ENCODE measurements around the gene EN1. TPM values are rescaled to one million over a fixed set of nuclear protein-coding genes. Genes with fewer than 3 reads are reported as not detected.

EN1 gene
- total RNA-seq, 1 experiment from 2014 or later: not detected

DNA sequence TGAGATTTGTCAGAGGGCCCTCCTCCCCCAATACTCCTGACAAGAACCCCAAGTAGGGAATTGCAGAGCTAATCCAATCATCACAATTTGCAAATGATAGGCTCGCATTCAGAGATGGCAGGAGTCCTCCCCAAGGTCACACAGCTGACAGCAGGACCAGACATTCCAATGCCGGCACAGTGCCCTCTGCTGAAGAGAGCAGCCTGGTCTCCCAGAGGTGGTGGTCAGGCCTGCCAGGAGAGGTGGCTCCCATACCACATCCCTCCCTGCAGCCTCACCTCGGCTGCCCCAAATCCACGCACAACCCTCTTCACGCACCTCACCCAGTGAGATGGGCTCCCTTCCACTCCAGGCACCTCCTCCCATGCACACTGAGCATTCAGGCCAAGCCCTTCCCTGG is 25.4 kb downstream of the EN1 start:
- TF ChIP-seq CTCF (conservative IDR thresholded peaks at IDR 0.05) (no peak), EZH2 (IDR thresholded peaks at IDR 0.05; ENCODE audit: low read depth) (no peak)
- intact Hi-C loops (cut with micrococcal nuclease; ENCODE audit: unreplicated experiment): no loop called here
- Histone ChIP-seq H4K20me1 (ENCODE audit: insufficient read depth) (no peaks in the 10 kb centered on the region), H3K4me1 (replicated peaks; ENCODE audit: insufficient read depth) (no peaks in the 10 kb centered on the region), H2AFZ (no peak overlapping the region), H3K4me3 (no peak overlapping the region), H3K9me3 (ENCODE audit: insufficient read depth, low read depth) (no peaks in the 10 kb centered on the region), H3K27me3 (ENCODE audit: insufficient read depth, low read depth) (peaks cover 71% of the 10 kb centered on the region), H3F3A (ENCODE audit: insufficient read depth, low read depth) (no peaks in the 10 kb centered on the region), H3K27ac (no peak overlapping the region), H3K9me2 (ENCODE audit: insufficient read depth) (no peaks in the 10 kb centered on the region), H3K4me2 (no peak overlapping the region), H3K36me3 (ENCODE audit: low read depth) (no peaks in the 10 kb centered on the region), H3K79me2 (ENCODE audit: low read depth) (no peaks in the 10 kb centered on the region)
- ChIA-PET CTCF (no interaction called here), POLR2A (ENCODE audit: unreplicated experiment) (interaction anchor here (0.7 kb wide), 1 partner anchor 436 kb away, joined by 3 read pairs; no protein-coding TSS in a partner anchor)
- DNase-seq: no peak
- no TSS peak for BruUV-seq (replicated peaks)

DNA sequence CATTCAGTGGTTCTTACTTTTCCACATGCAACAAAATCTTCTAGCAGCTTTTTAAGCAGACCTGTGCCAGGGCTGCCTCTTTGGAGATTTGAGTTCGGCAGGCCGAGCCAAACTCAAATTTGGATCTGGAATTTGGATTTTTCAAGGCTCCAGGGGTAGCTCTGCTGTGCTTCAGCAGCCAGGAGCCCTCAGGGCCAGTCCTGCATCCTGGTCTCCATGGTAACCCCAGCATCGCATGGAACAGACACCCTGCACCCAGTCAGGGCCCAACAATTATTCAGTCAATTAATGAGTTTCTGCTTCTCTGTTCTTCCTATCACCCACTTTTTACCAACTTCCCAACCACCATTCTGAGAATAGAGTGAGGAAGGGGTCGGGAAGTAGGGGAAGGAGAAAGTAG is 30.0 kb downstream of the EN1 start:
- TF ChIP-seq EZH2 (IDR thresholded peaks at IDR 0.05; ENCODE audit: low read depth): no peak
- no peak for TF ChIP-seq CTCF (conservative IDR thresholded peaks at IDR 0.05)
- Histone ChIP-seq H3K9me3 (ENCODE audit: insufficient read depth, low read depth) (no peaks in the 10 kb centered on the region), H3K4me3 (no peak overlapping the region), H2AFZ (no peak overlapping the region), H3K9me2 (ENCODE audit: insufficient read depth) (no peaks in the 10 kb centered on the region), H3K36me3 (ENCODE audit: low read depth) (no peaks in the 10 kb centered on the region), H3K27me3 (ENCODE audit: insufficient read depth, low read depth) (peaks cover 74% of the 10 kb centered on the region), H3K4me2 (no peak overlapping the region), H3K27ac (no peak overlapping the region), H3K4me1 (replicated peaks; ENCODE audit: insufficient read depth) (no peaks in the 10 kb centered on the region), H3K79me2 (ENCODE audit: low read depth) (no peaks in the 10 kb centered on the region), H4K20me1 (ENCODE audit: insufficient read depth) (no peaks in the 10 kb centered on the region), H3F3A (ENCODE audit: insufficient read depth, low read depth) (no peaks in the 10 kb centered on the region)
- intact Hi-C loops (cut with micrococcal nuclease; ENCODE audit: unreplicated experiment): no loop called here
- DNase-seq: no peak
- ChIA-PET CTCF (no interaction called here), POLR2A (ENCODE audit: unreplicated experiment) (no interaction called here)
- BruUV-seq (replicated peaks): no TSS peak

- no peaks in the 10 kb centered on the region for H3F3A ChIP-seq (ENCODE audit: insufficient read depth, low read depth)
- TF ChIP-seq CTCF (conservative IDR thresholded peaks at IDR 0.05) (no peak), EZH2 (IDR thresholded peaks at IDR 0.05; ENCODE audit: low read depth) (no peak)
- no peak overlapping the region for H3K27ac ChIP-seq
- no peaks in the 10 kb centered on the region for H3K79me2 ChIP-seq (ENCODE audit: low read depth)
- H3K36me3 ChIP-seq (ENCODE audit: low read depth): no peaks in the 10 kb centered on the region
- ChIA-PET CTCF (no interaction called here), POLR2A (ENCODE audit: unreplicated experiment) (no interaction called here)
- no peak overlapping the region for H3K4me2 ChIP-seq
- no peaks in the 10 kb centered on the region for H3K9me3 ChIP-seq (ENCODE audit: insufficient read depth, low read depth)
- peaks cover 68% of the 10 kb centered on the region for H3K27me3 ChIP-seq (ENCODE audit: insufficient read depth, low read depth)
- no peak for DNase-seq
- intact Hi-C loops (cut with micrococcal nuclease; ENCODE audit: unreplicated experiment): no loop called here
- no TSS peak for BruUV-seq (replicated peaks)
- H4K20me1 ChIP-seq (ENCODE audit: insufficient read depth): no peaks in the 10 kb centered on the region
- no peak overlapping the region for H2AFZ ChIP-seq
- H3K4me3 ChIP-seq: no peak overlapping the region
- H3K9me2 ChIP-seq (ENCODE audit: insufficient read depth): no peaks in the 10 kb centered on the region
- no peaks in the 10 kb centered on the region for H3K4me1 ChIP-seq (replicated peaks; ENCODE audit: insufficient read depth)
These were observed 30.8 kb downstream of the EN1 start for GRCh38 chr2:118816669-118817068.

Data from PC-9 (cell line).